Middle frontal gyrus (tissue), 1 donor: ENCODE data around the gene ACOX2.

Source experiments
- DNase-seq: peaks from one replicate; pipeline ENCODE4 v3.0.0-alpha.2; 2015; ENCODE audit warnings: low spot score; ENCODE audit errors: extremely low spot score

Gene ACOX2

GRCh38 chr3:58566398-58567250 is 29.6 kb upstream of the ACOX2 start:
- DNase-seq, result no peak

GRCh38 chr3:58565621-58566397 is 28.8 kb upstream of the ACOX2 start:
- no peak for DNase-seq

GRCh38 chr3:58564456-58565160 is 27.6 kb upstream of the ACOX2 start:
- no peak for DNase-seq

GRCh38 chr3:58564054-58564453 is 27.1 kb upstream of the ACOX2 start:
- DNase-seq, result no peak

GRCh38 chr3:58563386-58564035 is 26.5 kb upstream of the ACOX2 start:
- no peak for DNase-seq

GRCh38 chr3:58562498-58562897 is 25.5 kb upstream of the ACOX2 start:
- no peak for DNase-seq

- DNase-seq, result no peak
Observed at GRCh38 chr3:58560771-58561311, 23.9 kb upstream of the ACOX2 start.

GRCh38 chr3:58559586-58559985 is 22.6 kb upstream of the ACOX2 start:
- no peak for DNase-seq

- DNase-seq, result no peak
Observed at GRCh38 chr3:58557491-58557890, 20.5 kb upstream of the ACOX2 start.

GRCh38 chr3:58556761-58557221 is 19.8 kb upstream of the ACOX2 start:
- no peak for DNase-seq

GRCh38 chr3:58556001-58556400 is 19.0 kb upstream of the ACOX2 start:
- DNase-seq, result no peak

GRCh38 chr3:58555203-58555602 is 18.2 kb upstream of the ACOX2 start:
- DNase-seq, result no peak

- DNase-seq, result no peak
Observed at GRCh38 chr3:58553003-58553402, 16.0 kb upstream of the ACOX2 start.

- DNase-seq, result no peak
Observed at GRCh38 chr3:58551636-58552180, 14.7 kb upstream of the ACOX2 start.

- no peak for DNase-seq
Observed at GRCh38 chr3:58544541-58544940, 7.6 kb upstream of the ACOX2 start.

- no peak for DNase-seq
Observed at GRCh38 chr3:58540176-58540858, 3.3 kb upstream of the ACOX2 start.

- no peak for DNase-seq
Observed at GRCh38 chr3:58539626-58540025, 2.6 kb upstream of the ACOX2 start.

GRCh38 chr3:58537412-58538301 is 667 bp upstream of the ACOX2 start:
- no peak for DNase-seq
